ENCODE results near the gene EIF4E1B.

The EIF4E1B gene

GRCh38 chr5:176612855-176613254, 17.6 kb upstream of the EIF4E1B start:
- Mint-ChIP-seq H3K27ac (no peak overlapping the region), H3K4me1 (peaks cover 14% of the 10 kb centered on the region), H3K4me3 (no peak overlapping the region), H3K36me3 (ENCODE audit: low read depth) (no peaks in the 10 kb centered on the region), H3K27me3 (peaks cover 67% of the 10 kb centered on the region), H3K9me3 (no peaks in the 10 kb centered on the region)
- ATAC-seq (no peak), DNase-seq (no peak)

GRCh38 chr5:176614805-176615478, 15.5 kb upstream of the EIF4E1B start:
- H3K27ac Mint-ChIP-seq: no peak overlapping the region
- ATAC-seq: no peak
- peaks cover 74% of the 10 kb centered on the region for H3K27me3 Mint-ChIP-seq
- peaks cover 19% of the 10 kb centered on the region for H3K4me1 Mint-ChIP-seq
- no peaks in the 10 kb centered on the region for H3K9me3 Mint-ChIP-seq
- H3K36me3 Mint-ChIP-seq (ENCODE audit: low read depth): no peaks in the 10 kb centered on the region
- H3K4me3 Mint-ChIP-seq: no peak overlapping the region
- DNase-seq: no peak

- peaks cover 19% of the 10 kb centered on the region for H3K4me1 Mint-ChIP-seq
- H3K27ac Mint-ChIP-seq: no peak overlapping the region
- ATAC-seq: no peak
- H3K36me3 Mint-ChIP-seq (ENCODE audit: low read depth): no peaks in the 10 kb centered on the region
- H3K9me3 Mint-ChIP-seq: no peaks in the 10 kb centered on the region
- peaks cover 81% of the 10 kb centered on the region for H3K27me3 Mint-ChIP-seq
- no peak overlapping the region for H3K4me3 Mint-ChIP-seq
- no peak for DNase-seq
Observed at GRCh38 chr5:176616511-176616910, 14.0 kb upstream of the EIF4E1B start.

DNA sequence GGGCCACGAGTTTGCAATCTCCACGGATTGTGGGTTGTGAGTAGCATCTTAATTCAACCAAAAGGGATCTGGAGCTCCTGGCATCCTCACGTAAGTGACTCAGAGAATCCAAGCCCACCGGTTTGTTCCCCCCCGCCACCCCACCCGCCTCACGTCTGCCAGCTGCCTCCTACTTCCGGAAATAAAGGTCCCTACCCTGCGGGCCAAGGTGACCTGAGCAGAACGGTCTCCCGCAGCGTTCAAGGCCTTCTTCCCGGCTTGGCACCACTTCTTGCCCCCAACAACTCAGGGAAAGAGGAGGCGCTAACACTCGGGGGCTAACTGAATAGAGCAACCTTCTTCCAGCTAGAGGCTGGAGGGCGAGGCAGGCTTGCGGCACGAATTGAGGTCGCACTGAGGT, 11.7 kb upstream of the EIF4E1B start:
- H3K36me3 Mint-ChIP-seq (ENCODE audit: low read depth): no peaks in the 10 kb centered on the region
- H3K4me1 Mint-ChIP-seq: peaks cover 17% of the 10 kb centered on the region
- no peaks in the 10 kb centered on the region for H3K9me3 Mint-ChIP-seq
- peaks cover 71% of the 10 kb centered on the region for H3K27me3 Mint-ChIP-seq
- DNase-seq (no peak), ATAC-seq (no peak)
- no peak overlapping the region for H3K4me3 Mint-ChIP-seq
- H3K27ac Mint-ChIP-seq: no peak overlapping the region

- H3K4me3 Mint-ChIP-seq: no peak overlapping the region
- ATAC-seq (peak; percentile 96), DNase-seq (peak; percentile 86)
- H3K27ac Mint-ChIP-seq: no peak overlapping the region
- H3K4me1 Mint-ChIP-seq: peaks cover 17% of the 10 kb centered on the region
- H3K27me3 Mint-ChIP-seq: peaks cover 70% of the 10 kb centered on the region
- H3K9me3 Mint-ChIP-seq: no peaks in the 10 kb centered on the region
- no peaks in the 10 kb centered on the region for H3K36me3 Mint-ChIP-seq (ENCODE audit: low read depth)
Observed at GRCh38 chr5:176619203-176619568, 11.3 kb upstream of the EIF4E1B start.

DNA sequence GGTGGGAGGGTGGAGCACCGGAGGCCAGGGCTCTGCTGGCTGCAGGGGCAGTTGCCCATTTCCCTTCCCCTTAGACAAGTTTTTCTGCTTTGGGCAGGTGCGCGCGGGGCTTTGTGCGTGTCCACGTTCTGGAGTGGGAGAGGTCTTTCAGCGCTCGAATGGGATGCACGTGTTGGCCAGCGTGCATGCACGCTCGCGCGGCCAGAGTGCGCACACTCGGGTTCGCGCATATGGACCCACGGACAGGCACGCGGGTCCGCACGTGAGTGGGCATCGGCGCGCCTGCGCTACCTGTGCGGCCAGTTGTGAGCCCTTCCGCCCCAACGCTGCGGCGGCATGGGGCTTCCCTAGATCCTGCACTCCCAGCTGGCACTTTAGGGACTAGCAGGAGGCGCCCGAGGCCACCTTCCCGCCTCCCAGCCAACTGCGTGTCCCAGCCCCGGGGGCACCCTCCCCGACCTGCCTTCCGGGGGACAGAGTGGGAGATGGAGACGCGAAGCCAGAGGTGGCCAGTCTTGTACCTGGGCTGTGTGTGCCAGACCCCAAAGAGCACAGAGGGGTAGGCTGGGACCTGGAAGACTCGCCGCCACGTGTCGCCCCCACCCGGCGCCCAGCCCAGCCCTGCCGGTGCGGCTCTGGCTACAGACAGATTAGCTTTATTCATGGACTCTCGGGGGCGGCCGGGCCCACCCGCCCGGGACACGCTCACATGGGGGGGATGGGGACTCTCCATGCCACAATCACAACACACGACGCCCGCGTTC, 10.7 kb upstream of the EIF4E1B start:
- H3K4me3 Mint-ChIP-seq: no peak overlapping the region
- peaks cover 76% of the 10 kb centered on the region for H3K27me3 Mint-ChIP-seq
- H3K4me1 Mint-ChIP-seq: peaks cover 17% of the 10 kb centered on the region
- H3K36me3 Mint-ChIP-seq (ENCODE audit: low read depth): no peaks in the 10 kb centered on the region
- H3K9me3 Mint-ChIP-seq: no peaks in the 10 kb centered on the region
- ATAC-seq (no peak), DNase-seq (no peak)
- no peak overlapping the region for H3K27ac Mint-ChIP-seq

DNA sequence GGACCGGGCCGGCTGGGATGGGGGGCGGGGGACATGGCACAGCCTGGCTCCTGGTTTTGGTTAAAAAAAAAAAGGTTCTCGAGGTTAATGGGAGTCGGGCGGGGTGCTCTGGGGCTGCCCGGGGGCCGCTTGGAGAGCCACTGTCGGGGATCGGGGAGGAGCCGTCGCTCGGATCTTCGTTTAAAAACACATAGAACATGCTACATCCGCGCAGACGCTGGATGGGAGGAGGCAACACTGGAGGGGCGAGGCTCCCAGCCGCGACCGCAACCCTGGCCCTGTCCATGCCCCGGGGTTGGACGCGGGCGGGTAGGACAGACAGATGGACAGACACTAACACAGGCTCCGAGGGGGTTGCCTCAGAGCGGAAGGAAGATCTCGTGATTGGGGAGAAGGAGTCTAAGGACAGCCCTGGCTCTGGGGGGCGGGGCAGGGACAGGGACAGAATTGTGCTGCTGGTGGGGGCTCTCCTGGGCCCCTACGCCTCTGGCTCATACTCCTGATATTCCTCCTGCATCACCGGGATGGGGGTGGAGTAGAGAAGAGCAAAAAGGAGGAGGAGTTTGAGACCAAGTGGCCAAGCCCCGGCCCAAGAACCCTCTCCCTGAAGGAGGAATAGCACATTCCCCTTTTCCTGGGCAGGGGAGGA, 10.0 kb upstream of the EIF4E1B start:
- H3K9me3 Mint-ChIP-seq: no peaks in the 10 kb centered on the region
- no peaks in the 10 kb centered on the region for H3K36me3 Mint-ChIP-seq (ENCODE audit: low read depth)
- H3K27me3 Mint-ChIP-seq: peaks cover 73% of the 10 kb centered on the region
- no peak overlapping the region for H3K27ac Mint-ChIP-seq
- ATAC-seq (no peak), DNase-seq (no peak)
- H3K4me3 Mint-ChIP-seq: peak overlapping the region; percentile 60
- peaks cover 17% of the 10 kb centered on the region for H3K4me1 Mint-ChIP-seq

GRCh38 chr5:176621661-176622079, 8.8 kb upstream of the EIF4E1B start:
- no peaks in the 10 kb centered on the region for H3K9me3 Mint-ChIP-seq
- H3K36me3 Mint-ChIP-seq (ENCODE audit: low read depth): no peaks in the 10 kb centered on the region
- no peak for ATAC-seq
- no peak overlapping the region for H3K27ac Mint-ChIP-seq
- peaks cover 17% of the 10 kb centered on the region for H3K4me1 Mint-ChIP-seq
- H3K4me3 Mint-ChIP-seq: no peak overlapping the region
- peaks cover 69% of the 10 kb centered on the region for H3K27me3 Mint-ChIP-seq
- DNase-seq: no peak

GRCh38 chr5:176624142-176624541, 6.3 kb upstream of the EIF4E1B start:
- no peaks in the 10 kb centered on the region for H3K9me3 Mint-ChIP-seq
- no peak overlapping the region for H3K27ac Mint-ChIP-seq
- DNase-seq (no peak), ATAC-seq (no peak)
- H3K36me3 Mint-ChIP-seq (ENCODE audit: low read depth): no peaks in the 10 kb centered on the region
- no peak overlapping the region for H3K4me3 Mint-ChIP-seq
- peaks cover 17% of the 10 kb centered on the region for H3K4me1 Mint-ChIP-seq
- peaks cover 68% of the 10 kb centered on the region for H3K27me3 Mint-ChIP-seq

DNA sequence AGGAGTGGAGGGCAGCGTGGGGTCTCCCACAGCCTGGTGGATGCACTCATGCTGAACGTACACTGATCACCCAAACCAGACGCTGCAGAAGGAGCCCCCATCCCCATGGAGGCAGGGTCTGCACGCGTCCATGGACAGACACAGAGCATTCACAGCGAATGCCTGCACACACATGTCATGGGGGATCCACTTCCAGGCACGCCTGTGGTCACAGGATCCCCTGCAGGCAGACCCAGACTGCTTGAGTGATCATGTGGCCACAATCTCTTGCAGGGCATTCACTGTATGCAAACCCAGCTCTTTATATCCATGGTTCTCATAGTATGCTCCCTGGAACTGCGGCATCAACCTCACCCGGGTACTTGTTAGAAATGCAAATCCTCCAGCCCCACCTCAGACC, 5.5 kb upstream of the EIF4E1B start:
- no peaks in the 10 kb centered on the region for H3K36me3 Mint-ChIP-seq (ENCODE audit: low read depth)
- H3K27me3 Mint-ChIP-seq: peaks cover 68% of the 10 kb centered on the region
- DNase-seq: no peak
- ATAC-seq: no peak
- H3K27ac Mint-ChIP-seq: no peak overlapping the region
- peaks cover 14% of the 10 kb centered on the region for H3K4me1 Mint-ChIP-seq
- H3K4me3 Mint-ChIP-seq: no peak overlapping the region
- no peaks in the 10 kb centered on the region for H3K9me3 Mint-ChIP-seq

- Mint-ChIP-seq H3K36me3 (ENCODE audit: low read depth) (no peaks in the 10 kb centered on the region), H3K9me3 (no peaks in the 10 kb centered on the region), H3K27me3 (peaks cover 65% of the 10 kb centered on the region), H3K27ac (no peak overlapping the region), H3K4me1 (peaks cover 10% of the 10 kb centered on the region), H3K4me3 (no peak overlapping the region)
- ATAC-seq (no peak), DNase-seq (no peak)
Observed at GRCh38 chr5:176625512-176625911, 5.0 kb upstream of the EIF4E1B start.

- peaks cover 14% of the 10 kb centered on the region for H3K4me1 Mint-ChIP-seq
- H3K36me3 Mint-ChIP-seq (ENCODE audit: low read depth): no peaks in the 10 kb centered on the region
Observed at GRCh38 chr5:176625966-176626875, 4.3 kb upstream of the EIF4E1B start.

DNA sequence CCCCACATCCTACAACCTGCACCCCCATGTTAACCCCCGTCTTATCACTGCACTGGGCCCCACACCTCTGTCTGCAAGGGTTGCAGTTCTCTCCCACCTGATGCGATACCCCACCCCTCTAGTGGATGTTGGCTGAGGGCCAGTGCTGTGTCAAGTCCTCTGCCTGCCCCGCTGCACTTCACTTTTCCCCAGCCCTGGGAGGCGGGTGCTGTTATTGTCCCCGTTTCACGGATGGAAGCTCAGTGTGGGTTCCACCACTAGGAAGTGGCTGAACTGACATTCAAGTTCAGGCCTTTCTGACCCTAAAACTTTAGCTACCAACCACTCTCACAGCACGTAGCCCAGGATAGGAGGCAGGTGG, 3.6 kb upstream of the EIF4E1B start:
- no peaks in the 10 kb centered on the region for H3K36me3 Mint-ChIP-seq (ENCODE audit: low read depth)
- H3K9me3 Mint-ChIP-seq: no peaks in the 10 kb centered on the region
- H3K27me3 Mint-ChIP-seq: peaks cover 70% of the 10 kb centered on the region
- ATAC-seq (no peak), DNase-seq (no peak)
- H3K27ac Mint-ChIP-seq: no peak overlapping the region
- H3K4me1 Mint-ChIP-seq: peaks cover 14% of the 10 kb centered on the region
- no peak overlapping the region for H3K4me3 Mint-ChIP-seq

More at GRCh38 chr5:176625966-176626875, 4.3 kb upstream of the EIF4E1B start:
- ATAC-seq (no peak), DNase-seq (no peak)
- Mint-ChIP-seq H3K9me3 (no peaks in the 10 kb centered on the region), H3K27ac (no peak overlapping the region), H3K4me3 (no peak overlapping the region), H3K27me3 (peaks cover 66% of the 10 kb centered on the region)

- Mint-ChIP-seq H3K27me3 (peaks cover 72% of the 10 kb centered on the region), H3K36me3 (ENCODE audit: low read depth) (no peaks in the 10 kb centered on the region), H3K9me3 (no peaks in the 10 kb centered on the region), H3K4me1 (peaks cover 14% of the 10 kb centered on the region), H3K27ac (no peak overlapping the region), H3K4me3 (no peak overlapping the region)
- DNase-seq: no peak
- no peak for ATAC-seq
Observed at GRCh38 chr5:176627582-176627981, 2.9 kb upstream of the EIF4E1B start.

All from activated naive CD8-positive, alpha-beta T cell treated with anti-CD3 and anti-CD28 coated beads, Interleukin-2, amount 50 U/mL, for 24 hours (primary cell).